H1 (cell line): ENCODE results near the gene OCSTAMP. TPM values are rescaled to one million over a fixed set of nuclear protein-coding genes. Genes with fewer than 3 reads are reported as not detected.

Experiments used
- BCL11A ChIP-seq, 2 experiments: IDR thresholded peaks; one replicate each; pipeline ENCODE4 v1.6.1; 2011; ENCODE audit warnings: low read depth in 2 of 2, low read length in 2 of 2, mild to moderate bottlenecking in 2 of 2
- E2F6 ChIP-seq: IDR thresholded peaks from 2 replicates; pipeline ENCODE4 v1.6.1; 2012; ENCODE audit warnings: inconsistent platforms
- EGR1 ChIP-seq: IDR thresholded peaks from 2 replicates; pipeline ENCODE4 v1.6.1; 2011; ENCODE audit warnings: low read depth, low read length, borderline replicate concordance
- FOSL1 ChIP-seq: IDR thresholded peaks from 2 replicates; pipeline ENCODE4 v1.6.1; 2011; ENCODE audit warnings: mild to moderate bottlenecking, low read depth, low read length, moderate library complexity; ENCODE audit not compliant: insufficient read depth
- PHF8 ChIP-seq: fragments of 200-600 bp; sonication (generic); conservative IDR thresholded peaks from 2 replicates; pipeline ENCODE4 v1.7.1; 2012; ENCODE audit warnings: low read depth, mild to moderate bottlenecking, inconsistent platforms, low read length, moderate library complexity
- SIX5 ChIP-seq: IDR thresholded peaks from 2 replicates; pipeline ENCODE4 v1.6.1; 2011; ENCODE audit warnings: mild to moderate bottlenecking, low read depth, low read length
- TEAD4 ChIP-seq: IDR thresholded peaks from 2 replicates; pipeline ENCODE4 v1.6.1; 2012; ENCODE audit warnings: low read depth, low read length, inconsistent platforms, mixed read lengths
- polyA plus RNA-seq, 7 experiments: library from polyadenylated mRNA; depleted of rRNA in 3 of 7; stranded (reverse) in 5 of 7; unstranded in 2 of 7; fragments of >200 nt in 5 of 7; fragments of 200-250 nt in 2 of 7; gene quantifications; 1 replicate in 5 of 7; 2 replicates in 1 of 7; 4 replicates in 1 of 7; pipeline versions ENCODE4 v1.2.1 to v1.2.3, GENCODE V29; 2011 to 2013; ENCODE audit warnings: missing spikeins in 2 of 7, mixed read lengths in 2 of 7
- total RNA-seq: library from RNA; stranded (reverse); fragmentation: NEBNext Ultra II Directional; extraction: Animal tissue kit (Norgen Biotek cat#: 25700); gene quantifications from 2 replicates; pipeline ENCODE4 v1.2.1, GENCODE V29; 2021

OCSTAMP gene
- total and polyA plus RNA-seq, 2 of the 8 experiments (the other 6 are each of a cell fraction or from before 2014, with no cell fraction given), result 0.09 to 0.13 TPM

GRCh38 chr20:46578745-46579144, 28.3 kb upstream of the OCSTAMP start (continued):
- TF ChIP-seq PHF8 (no peak), BCL11A (IDR thresholded peaks at IDR 0.05; ENCODE audit: low read depth in 2 of 2, low read length in 2 of 2) (no peak), FOSL1 (no peak), EGR1 (no peak), TEAD4 (no peak), SIX5 (no peak), E2F6 (no peak)
- TF ChIP-seq, all 59 proteins: peak for 0
